Body of pancreas (tissue), 4 donors: ENCODE measurements around the gene EIF3J. TPM values are rescaled to one million over a fixed set of nuclear protein-coding genes. Genes with fewer than 3 reads are reported as not detected.

Source experiments
- ATAC-seq: fragments of 150-250 bp; one replicate; pipeline ENCODE4 v1.9.1; 2016
- DNase-seq, 4 donors: peaks; one replicate each; pipeline ENCODE4 v3.0.0-alpha.2; 2019
- H3K27ac ChIP-seq, 4 donors: fragments of 200-600 bp; sonication (generic); 1 replicate in 3 of 4; 2 replicates in 1 of 4; pipeline versions ENCODE4 v1.5.1 to v1.6.1; 2016 to 2019; ENCODE audit warnings: mild to moderate bottlenecking in 1 of 4, mixed read lengths in 1 of 4, moderate library complexity in 1 of 4
- H3K27me3 ChIP-seq, 2 donors: fragments of 200-600 bp; sonication (generic); one replicate each; pipeline ENCODE4 v1.6.0; 2016; ENCODE audit warnings: mild to moderate bottlenecking in 1 of 2
- H3K36me3 ChIP-seq, 2 donors: fragments of 200-600 bp; sonication (generic); replicated peaks in 1 of 2; 2 replicates each; pipeline ENCODE4 v1.5.1; 2016; ENCODE audit warnings: low read depth in 2 of 2; ENCODE audit not compliant: insufficient read depth in 1 of 2
- H3K4me1 ChIP-seq: fragments of 200-600 bp; sonication (generic); one replicate; pipeline ENCODE4 v1.6.0; 2016
- H3K4me3 ChIP-seq, 2 donors: fragments of 200-600 bp; sonication (generic); 1 replicate in 1 of 2; 2 replicates in 1 of 2; pipeline ENCODE4 v1.5.1; 2016 to 2019
- H3K9me3 ChIP-seq, 3 donors: fragments of 200-600 bp; sonication (generic); 1 replicate in 2 of 3; 2 replicates in 1 of 3; pipeline ENCODE4 v1.5.1; 2016
- POLR2A ChIP-seq, 3 donors: fragments of 450-650 bp; IDR thresholded peaks; one replicate each; pipeline ENCODE4 v1.6.1; 2016; ENCODE audit warnings: antibody characterized with exemption in 3 of 3, mild to moderate bottlenecking in 2 of 3
- WGBS, 2 donors: methylation state at CpG; one replicate each; pipeline ENCODE4 v1.1.5; 2017; 5-methylcytosine and 5-hydroxymethylcytosine counted together
- intact Hi-C: fragments of 100-400 bp; cut with DNase I; formaldehyde crosslinking; loops from one replicate; pipeline ENCODE4 v1.15.1; 2023
- total RNA-seq, 2 donors: library from RNA; depleted of rRNA; stranded (reverse); fragments of >200 nt; gene quantifications; one replicate each; pipeline ENCODE4 v1.1.0, GENCODE V29; 2016
- TF ChIP-seq, protein P1 (sequence below), 7 experiments: fragments of 450-650 bp in 4 of 7; fragments of 200-600 bp in 3 of 7; sonication (generic) in 3 of 7; IDR thresholded peaks; one replicate each; pipeline ENCODE4 v1.5.1; 2016 to 2019; ENCODE audit warnings: antibody characterized with exemption in 7 of 7

EIF3J gene
- total RNA-seq, 2 donors from 2014 or later: 38.7 to 66.3 TPM

DNA sequence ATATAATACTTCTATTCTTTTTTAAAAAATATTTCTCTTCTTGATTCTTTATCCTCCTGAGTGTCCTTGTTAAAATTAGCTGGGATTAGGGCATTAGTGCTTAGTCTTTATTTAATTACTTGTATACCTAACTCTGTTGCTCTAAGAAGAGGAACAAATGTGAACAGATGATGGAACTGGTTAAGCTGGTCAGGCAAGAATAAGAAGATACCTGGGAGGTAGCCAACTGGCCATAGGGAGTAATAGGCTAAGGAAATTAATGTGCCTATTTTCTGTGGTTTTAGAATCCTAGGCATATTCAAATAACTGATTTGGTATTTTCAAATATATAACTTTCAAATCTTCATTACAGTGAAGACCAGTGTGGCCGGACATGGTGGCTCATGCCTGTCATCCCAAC, 54.4 kb downstream of the EIF3J start:
- TF ChIP-seq, protein P1, sequence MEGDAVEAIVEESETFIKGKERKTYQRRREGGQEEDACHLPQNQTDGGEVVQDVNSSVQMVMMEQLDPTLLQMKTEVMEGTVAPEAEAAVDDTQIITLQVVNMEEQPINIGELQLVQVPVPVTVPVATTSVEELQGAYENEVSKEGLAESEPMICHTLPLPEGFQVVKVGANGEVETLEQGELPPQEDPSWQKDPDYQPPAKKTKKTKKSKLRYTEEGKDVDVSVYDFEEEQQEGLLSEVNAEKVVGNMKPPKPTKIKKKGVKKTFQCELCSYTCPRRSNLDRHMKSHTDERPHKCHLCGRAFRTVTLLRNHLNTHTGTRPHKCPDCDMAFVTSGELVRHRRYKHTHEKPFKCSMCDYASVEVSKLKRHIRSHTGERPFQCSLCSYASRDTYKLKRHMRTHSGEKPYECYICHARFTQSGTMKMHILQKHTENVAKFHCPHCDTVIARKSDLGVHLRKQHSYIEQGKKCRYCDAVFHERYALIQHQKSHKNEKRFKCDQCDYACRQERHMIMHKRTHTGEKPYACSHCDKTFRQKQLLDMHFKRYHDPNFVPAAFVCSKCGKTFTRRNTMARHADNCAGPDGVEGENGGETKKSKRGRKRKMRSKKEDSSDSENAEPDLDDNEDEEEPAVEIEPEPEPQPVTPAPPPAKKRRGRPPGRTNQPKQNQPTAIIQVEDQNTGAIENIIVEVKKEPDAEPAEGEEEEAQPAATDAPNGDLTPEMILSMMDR (IDR thresholded peaks at IDR 0.05): no peak
- TF ChIP-seq POLR2A (IDR thresholded peaks at IDR 0.05): no peak
- H3K4me3 ChIP-seq: no peak overlapping the region
- no peaks in the 10 kb centered on the region for H3K9me3 ChIP-seq
- peaks cover 5% of the 10 kb centered on the region for H3K4me1 ChIP-seq
- ATAC-seq (no peak), DNase-seq (peak in 1 of 4 donors; percentile 22)
- no peak overlapping the region for H3K27ac ChIP-seq
- WGBS, 2 donors: 79 to 92% methylated on average over 1 of the region's 1 CpG
- H3K27me3 ChIP-seq: no peaks in the 10 kb centered on the region
- H3K36me3 ChIP-seq: peaks cover 17 to 46% of the 10 kb centered on the region in 2 donors
- intact Hi-C loops: loop anchor here (10.0 kb wide), 1 partner anchor 143 kb away; the partner anchor contains the start of gene TRIM69

DNA sequence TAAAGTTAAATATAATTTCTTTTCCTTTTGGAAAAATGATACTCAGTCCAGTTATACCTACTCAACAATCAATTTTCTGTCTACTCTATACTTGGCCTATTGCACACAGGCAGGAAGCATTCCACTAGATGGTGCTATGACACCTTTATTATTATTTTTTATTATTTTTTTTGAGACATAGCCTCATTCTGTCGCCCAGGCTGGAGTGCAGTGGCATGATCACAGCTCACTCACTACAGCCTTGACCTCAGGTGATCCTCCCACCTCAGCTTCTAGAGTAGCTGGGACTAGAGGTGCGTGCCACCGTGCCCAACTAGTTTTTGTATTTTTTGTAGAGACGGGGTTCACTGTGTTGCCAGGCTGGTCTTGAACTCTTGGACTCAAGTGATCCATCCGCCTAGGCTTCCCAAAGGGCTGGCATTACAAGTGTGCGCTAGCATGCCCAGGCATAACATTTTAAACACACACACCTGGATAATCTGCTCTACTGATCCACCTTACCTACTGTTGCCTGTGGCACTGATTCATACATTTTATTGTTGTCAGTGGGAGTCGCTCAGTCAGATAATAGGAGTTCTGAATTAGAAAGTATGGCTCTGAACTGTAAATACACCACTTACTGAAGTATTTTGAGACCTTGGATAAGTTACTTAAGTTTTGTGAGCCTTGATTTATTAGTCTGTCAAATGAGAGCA, 56.2 kb downstream of the EIF3J start:
- DNase-seq: no peak
- Histone ChIP-seq H3K4me3 (no peak overlapping the region), H3K27ac (no peak overlapping the region), H3K9me3 (no peaks in the 10 kb centered on the region), H3K36me3 (peaks cover 14 to 46% of the 10 kb centered on the region in 2 donors), H3K27me3 (no peaks in the 10 kb centered on the region), H3K4me1 (peaks cover 5% of the 10 kb centered on the region)
- TF ChIP-seq POLR2A (IDR thresholded peaks at IDR 0.05): no peak
- TF ChIP-seq, protein P1 (IDR thresholded peaks at IDR 0.05): peak; percentile 11 to 47 (median 26)
- ATAC-seq: no peak
- 78 to 82% methylated on average over 7 of the region's 7 CpGs for WGBS, 2 donors
- intact Hi-C loops: loop anchor here (10.0 kb wide), 1 partner anchor 142 kb away; the partner anchor contains the start of gene TRIM69

DNA sequence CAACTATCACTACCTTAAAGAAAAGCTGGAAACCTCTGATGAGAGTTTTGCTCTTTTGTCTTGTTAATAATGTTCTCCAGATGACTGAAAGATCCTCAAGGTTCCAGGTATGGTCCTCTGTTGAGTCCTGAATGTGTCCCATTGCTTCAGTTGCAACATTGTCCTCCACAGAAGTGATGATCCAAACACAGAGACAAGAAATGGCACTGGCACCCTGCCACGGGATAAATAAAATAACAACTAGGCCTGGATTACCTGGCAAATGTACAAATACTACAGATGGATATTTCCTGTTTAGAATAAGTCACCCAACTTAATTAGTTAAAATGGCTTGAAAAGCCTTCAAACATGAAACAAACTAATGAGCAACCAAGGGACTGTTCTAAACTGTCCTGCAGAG, 58.3 kb downstream of the EIF3J start:
- DNase-seq (no peak), ATAC-seq (no peak)
- H3K36me3 ChIP-seq: peaks cover 4 to 43% of the 10 kb centered on the region in 2 donors
- H3K27ac ChIP-seq: no peak overlapping the region
- H3K9me3 ChIP-seq: no peaks in the 10 kb centered on the region
- intact Hi-C loops: loop anchor here (10.0 kb wide), 1 partner anchor 140 kb away; the partner anchor contains the start of gene TRIM69
- H3K4me3 ChIP-seq: no peak overlapping the region
- H3K4me1 ChIP-seq: peaks cover 5% of the 10 kb centered on the region
- TF ChIP-seq, protein P1 (IDR thresholded peaks at IDR 0.05): no peak
- TF ChIP-seq POLR2A (IDR thresholded peaks at IDR 0.05): no peak
- no peaks in the 10 kb centered on the region for H3K27me3 ChIP-seq
- 45 to 54% methylated on average over 1 of the region's 1 CpG for WGBS, 2 donors

DNA sequence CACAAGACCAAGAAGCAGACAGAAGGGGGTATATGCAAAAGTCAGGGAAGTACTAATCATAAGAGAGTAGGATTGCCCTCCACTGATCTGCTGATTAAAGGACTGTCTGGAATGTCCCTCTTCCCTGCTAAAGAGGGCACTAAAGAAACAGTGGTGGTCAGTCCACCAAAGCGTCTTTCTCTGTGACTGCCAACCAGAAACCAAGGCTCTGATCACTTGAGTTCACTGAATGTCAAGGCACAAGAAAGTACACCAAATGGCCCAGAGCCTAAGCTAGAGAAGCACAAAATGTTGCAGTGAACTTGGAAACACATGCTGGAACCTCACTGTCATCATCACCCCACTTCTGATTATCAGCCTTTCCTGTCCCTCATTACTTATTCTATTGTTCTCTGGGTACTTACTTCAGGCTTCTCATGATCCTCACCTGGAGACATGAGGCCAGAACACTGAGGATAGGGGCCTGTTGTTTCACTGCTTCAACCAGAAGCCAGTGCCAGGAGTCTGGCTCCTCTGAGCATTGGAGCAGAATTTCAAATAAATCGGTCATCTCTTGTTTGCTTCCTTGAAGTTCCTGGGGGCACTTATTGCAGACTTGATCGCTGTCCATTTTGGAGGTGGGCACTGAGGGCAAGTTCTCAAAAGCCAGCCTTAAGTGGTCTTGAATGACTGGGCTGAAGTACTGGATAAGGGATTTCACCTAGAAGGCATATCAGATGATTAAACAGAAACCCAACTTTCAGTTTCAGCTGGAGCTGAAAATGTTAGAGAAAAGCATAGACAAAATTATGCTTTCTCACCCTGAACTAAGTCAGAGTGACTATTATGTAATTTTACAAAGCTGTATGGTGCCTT, 58.9 kb downstream of the EIF3J start:
- Histone ChIP-seq H3K27me3 (no peaks in the 10 kb centered on the region), H3K27ac (no peak overlapping the region), H3K4me1 (peaks cover 5% of the 10 kb centered on the region), H3K4me3 (no peak overlapping the region), H3K9me3 (no peaks in the 10 kb centered on the region), H3K36me3 (peaks cover 0 to 43% of the 10 kb centered on the region in 2 donors)
- intact Hi-C loops: loop anchor here (10.0 kb wide), 1 partner anchor 139 kb away; the partner anchor contains the start of gene TRIM69
- TF ChIP-seq, protein P1 (IDR thresholded peaks at IDR 0.05): no peak
- TF ChIP-seq POLR2A (IDR thresholded peaks at IDR 0.05): no peak
- ATAC-seq (no peak), DNase-seq (no peak)
- 88 to 92% methylated on average over 3 of the region's 3 CpGs for WGBS, 2 donors
